ENCODE measurements around the gene MCF2L. TPM values are rescaled to one million over a fixed set of nuclear protein-coding genes. Genes with fewer than 3 reads are reported as not detected.

Gene MCF2L
- polyA plus RNA-seq, 1 experiment: 0.02 TPM

DNA sequence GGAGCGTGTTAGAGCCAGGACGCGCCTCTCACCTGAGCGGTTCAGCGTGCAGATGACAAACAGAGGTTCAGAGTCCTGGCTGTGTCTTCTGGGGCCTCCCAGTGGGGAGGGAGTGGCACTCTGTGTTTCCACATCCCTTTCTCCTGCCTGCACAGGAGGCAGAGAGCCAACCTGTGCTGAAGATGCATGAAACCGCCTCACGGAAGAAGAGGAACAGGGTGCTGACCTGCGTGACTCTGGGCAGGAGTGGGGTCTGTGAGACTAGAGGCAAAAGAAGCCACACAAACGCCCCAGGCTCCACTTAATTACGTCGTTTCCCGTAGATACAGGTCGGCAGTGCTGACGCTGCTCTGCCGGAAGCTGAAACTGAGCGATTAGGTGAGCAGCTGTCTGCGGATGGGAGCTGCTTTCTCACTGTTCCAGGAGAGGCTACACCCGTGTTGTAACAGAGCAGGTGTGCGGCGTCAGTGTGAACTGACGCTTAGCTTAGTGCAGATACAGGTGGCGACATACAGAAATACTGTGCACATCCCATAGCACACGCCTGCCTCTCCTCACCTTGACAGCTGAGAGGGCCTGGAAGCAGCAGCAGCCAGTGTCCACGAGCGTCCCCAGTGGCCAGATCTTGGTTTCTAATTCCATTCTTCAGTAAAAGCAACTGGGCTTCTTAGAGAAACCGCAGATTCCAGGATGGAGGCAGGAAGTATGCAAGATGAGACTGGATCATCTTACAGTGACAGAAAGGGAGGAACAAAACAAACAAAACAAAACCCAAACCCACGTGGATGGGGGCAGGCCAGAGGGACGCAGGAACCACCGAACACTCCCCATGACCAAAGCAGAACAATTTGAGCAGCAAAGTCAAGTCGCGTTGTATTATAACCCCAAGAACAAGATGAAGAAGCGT, 37.7 kb upstream of the MCF2L start:
- POLR2A ChIA-PET: no interaction called here
- peak; percentile 37 for DNase-seq (ENCODE audit: low read depth)
- TF ChIP-seq, protein P1, sequence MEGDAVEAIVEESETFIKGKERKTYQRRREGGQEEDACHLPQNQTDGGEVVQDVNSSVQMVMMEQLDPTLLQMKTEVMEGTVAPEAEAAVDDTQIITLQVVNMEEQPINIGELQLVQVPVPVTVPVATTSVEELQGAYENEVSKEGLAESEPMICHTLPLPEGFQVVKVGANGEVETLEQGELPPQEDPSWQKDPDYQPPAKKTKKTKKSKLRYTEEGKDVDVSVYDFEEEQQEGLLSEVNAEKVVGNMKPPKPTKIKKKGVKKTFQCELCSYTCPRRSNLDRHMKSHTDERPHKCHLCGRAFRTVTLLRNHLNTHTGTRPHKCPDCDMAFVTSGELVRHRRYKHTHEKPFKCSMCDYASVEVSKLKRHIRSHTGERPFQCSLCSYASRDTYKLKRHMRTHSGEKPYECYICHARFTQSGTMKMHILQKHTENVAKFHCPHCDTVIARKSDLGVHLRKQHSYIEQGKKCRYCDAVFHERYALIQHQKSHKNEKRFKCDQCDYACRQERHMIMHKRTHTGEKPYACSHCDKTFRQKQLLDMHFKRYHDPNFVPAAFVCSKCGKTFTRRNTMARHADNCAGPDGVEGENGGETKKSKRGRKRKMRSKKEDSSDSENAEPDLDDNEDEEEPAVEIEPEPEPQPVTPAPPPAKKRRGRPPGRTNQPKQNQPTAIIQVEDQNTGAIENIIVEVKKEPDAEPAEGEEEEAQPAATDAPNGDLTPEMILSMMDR (IDR thresholded peaks at IDR 0.05; ENCODE audit: insufficient read depth, low read depth, low read length): peak; percentile 86
- CTCF ChIA-PET: interaction anchor here (0.9 to 2.1 kb wide), 5 partner anchors 11 to 26 kb away, joined by 3 to 9 read pairs (median 4); no protein-coding TSS in a partner anchor
- Histone ChIP-seq H3K27me3 (ENCODE audit: control insufficient read depth, insufficient read depth, low read length) (peaks cover 18% of the 10 kb centered on the region), H3K4me3 (ENCODE audit: low read depth, low read length) (no peak overlapping the region), H3K36me3 (ENCODE audit: control insufficient read depth, insufficient read depth, low read length) (no peaks in the 10 kb centered on the region)

DNA sequence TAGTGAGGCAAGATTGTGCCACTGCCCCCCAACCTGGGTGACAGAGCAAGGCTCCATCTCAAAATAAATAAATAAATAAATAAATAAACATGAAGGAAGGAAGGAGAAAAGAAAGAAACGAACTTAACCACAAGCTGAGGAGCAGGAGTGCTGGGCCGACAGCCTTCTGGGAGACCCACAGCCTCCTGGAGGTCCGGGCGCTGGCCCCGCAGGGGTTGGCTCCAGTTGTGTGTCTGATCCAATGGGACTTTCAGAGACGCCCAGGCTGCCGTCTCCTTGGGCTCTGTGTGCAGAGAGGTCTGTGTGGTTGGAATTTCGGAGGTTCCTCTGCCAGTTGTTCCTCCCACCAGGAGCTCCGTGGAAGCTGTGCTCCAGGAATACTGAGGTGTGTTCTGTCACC, 36.0 kb upstream of the MCF2L start:
- H3K4me3 ChIP-seq (ENCODE audit: low read depth, low read length): no peak overlapping the region
- ChIA-PET POLR2A (no interaction called here), CTCF (interaction anchor here (1.5 kb wide), 1 partner anchor 10 kb away, joined by 5 read pairs; no protein-coding TSS in a partner anchor)
- TF ChIP-seq, protein P1 (IDR thresholded peaks at IDR 0.05; ENCODE audit: insufficient read depth, low read depth, low read length): no peak
- peaks cover 16% of the 10 kb centered on the region for H3K27me3 ChIP-seq (ENCODE audit: control insufficient read depth, insufficient read depth, low read length)
- DNase-seq (ENCODE audit: low read depth): no peak
- no peaks in the 10 kb centered on the region for H3K36me3 ChIP-seq (ENCODE audit: control insufficient read depth, insufficient read depth, low read length)

DNA sequence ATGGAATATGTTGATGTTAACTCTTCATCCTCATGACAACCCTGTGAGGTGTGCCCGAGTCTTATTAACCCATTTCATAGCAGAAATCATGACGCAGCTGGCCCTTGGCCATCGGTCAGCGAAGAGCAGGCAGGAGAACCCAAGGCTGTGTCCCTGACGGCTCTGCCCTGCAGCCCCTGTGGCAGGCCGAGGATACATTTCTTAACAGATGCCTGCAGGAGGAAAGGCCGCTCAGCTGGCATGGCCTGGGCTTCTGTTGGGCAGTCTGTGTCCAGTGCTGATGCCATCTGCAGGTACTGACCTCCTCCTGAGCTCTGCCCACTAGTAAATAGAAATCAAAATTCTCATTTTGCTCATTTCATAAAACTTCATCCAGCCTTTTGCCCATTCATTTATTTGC, 35.4 kb upstream of the MCF2L start:
- Histone ChIP-seq H3K36me3 (ENCODE audit: control insufficient read depth, insufficient read depth, low read length) (no peaks in the 10 kb centered on the region), H3K27me3 (ENCODE audit: control insufficient read depth, insufficient read depth, low read length) (peaks cover 15% of the 10 kb centered on the region), H3K4me3 (ENCODE audit: low read depth, low read length) (no peak overlapping the region)
- POLR2A ChIA-PET: no interaction called here
- CTCF ChIA-PET: no interaction called here
- DNase-seq (ENCODE audit: low read depth): no peak
- TF ChIP-seq, protein P1 (IDR thresholded peaks at IDR 0.05; ENCODE audit: insufficient read depth, low read depth, low read length): no peak

DNA sequence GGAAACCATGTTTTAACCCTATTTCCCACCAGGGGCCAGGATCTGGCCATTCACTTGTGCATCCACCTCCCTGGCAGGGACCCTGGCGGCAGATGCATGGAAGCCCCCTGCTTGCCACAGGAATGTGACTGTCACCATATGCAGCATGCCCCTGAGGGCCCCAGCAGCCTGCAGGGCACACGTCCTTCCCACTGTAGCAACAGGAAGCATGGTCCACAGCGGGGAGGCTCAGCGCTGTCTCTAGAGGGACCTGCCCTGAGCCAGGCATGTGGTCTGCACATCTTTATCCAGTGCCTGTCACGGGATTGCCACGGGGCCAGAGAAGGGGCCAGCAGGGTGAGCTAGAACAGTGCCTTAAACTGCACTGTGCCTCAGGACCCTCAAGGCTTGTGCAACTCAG, 34.9 kb upstream of the MCF2L start:
- H3K4me3 ChIP-seq (ENCODE audit: low read depth, low read length): no peak overlapping the region
- no peaks in the 10 kb centered on the region for H3K36me3 ChIP-seq (ENCODE audit: control insufficient read depth, insufficient read depth, low read length)
- CTCF ChIA-PET: interaction anchor here (4.6 kb wide), 1 partner anchor 96 kb away, joined by 16 read pairs; no protein-coding TSS in a partner anchor
- TF ChIP-seq, protein P1 (IDR thresholded peaks at IDR 0.05; ENCODE audit: insufficient read depth, low read depth, low read length): no peak
- POLR2A ChIA-PET: no interaction called here
- DNase-seq (ENCODE audit: low read depth): no peak
- H3K27me3 ChIP-seq (ENCODE audit: control insufficient read depth, insufficient read depth, low read length): peaks cover 12% of the 10 kb centered on the region

DNA sequence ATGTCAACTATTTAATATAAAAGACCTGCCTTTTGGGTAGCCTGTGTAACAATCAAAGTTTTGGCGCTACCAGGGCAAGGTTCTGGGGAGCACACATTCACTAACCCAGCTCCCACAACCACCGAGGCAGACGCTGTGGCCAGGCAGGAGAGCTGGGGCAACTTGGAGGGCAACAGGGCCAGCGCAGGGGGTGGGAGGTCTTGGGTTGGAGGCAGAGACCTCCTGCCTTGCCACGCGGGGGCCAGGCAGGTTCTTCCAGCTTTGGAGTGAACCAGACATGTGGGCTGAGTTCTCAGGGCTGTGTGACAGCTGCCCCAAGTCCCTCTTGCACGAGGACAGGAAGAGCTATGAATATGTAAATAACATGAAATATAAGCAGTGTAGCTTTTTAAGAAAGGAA, 30.3 kb upstream of the MCF2L start:
- ChIA-PET CTCF (interaction anchor here (1.0 to 4.6 kb wide), 2 partner anchors 92 to 623 kb away, joined by 3 to 16 read pairs; no protein-coding TSS in a partner anchor), POLR2A (no interaction called here)
- no peak overlapping the region for H3K4me3 ChIP-seq (ENCODE audit: low read depth, low read length)
- peaks cover 9% of the 10 kb centered on the region; the same call in 1 of the 2 replicates for H3K27me3 ChIP-seq (ENCODE audit: control insufficient read depth, insufficient read depth, low read length)
- no peaks in the 10 kb centered on the region for H3K36me3 ChIP-seq (ENCODE audit: control insufficient read depth, insufficient read depth, low read length)
- DNase-seq (ENCODE audit: low read depth): no peak
- TF ChIP-seq, protein P1 (IDR thresholded peaks at IDR 0.05; ENCODE audit: insufficient read depth, low read depth, low read length): no peak
